GM21528 (cell line): ENCODE data around the gene IP6K1.
"Not testable (repeated sequence)": the region's sequence is repeated elsewhere in the genome, so short reads cannot be mapped to it uniquely, and the experiment has no call there.

Source experiments
- ATAC-seq: cut with Tn5 transposase; IDR thresholded peaks from one replicate; pipeline ENCODE4 v1.9.1; 2021; ENCODE audit warnings: mild to moderate bottlenecking, moderate library complexity; ENCODE audit not compliant: unreplicated experiment, low FRiP score

IP6K1 gene

GRCh38 chr3:49786357-49787181 is at the start of gene IP6K1:
TSS of gene IP6K1 (minus strand) at chr3:49786542. CDS start at chr3:49748040, 38,502 bp downstream.
- peak; percentile 96 for ATAC-seq

GRCh38 chr3:49831341-49831740 is 45.0 kb upstream of the IP6K1 start:
- no peak for ATAC-seq

- no peak for ATAC-seq
Observed at GRCh38 chr3:49826016-49826415, 39.7 kb upstream of the IP6K1 start.

- ATAC-seq: not testable (repeated sequence)
Observed at GRCh38 chr3:49823131-49823530, 36.8 kb upstream of the IP6K1 start.

GRCh38 chr3:49813497-49814174 is 27.3 kb upstream of the IP6K1 start, which contains the start of gene UBA7:
TSS of gene UBA7 (minus strand) at chr3:49813953. CDS start at chr3:49813787, 166 bp downstream.
- ATAC-seq: peak; percentile 36

- no peak for ATAC-seq
Observed at GRCh38 chr3:49812916-49813496, 26.7 kb upstream of the IP6K1 start.

GRCh38 chr3:49807431-49808114 is 21.2 kb upstream of the IP6K1 start:
- ATAC-seq: no peak

- ATAC-seq: no peak
Observed at GRCh38 chr3:49806850-49807249, 20.5 kb upstream of the IP6K1 start.

- ATAC-seq: no peak
Observed at GRCh38 chr3:49805897-49806701, 19.8 kb upstream of the IP6K1 start.

GRCh38 chr3:49805367-49805782 is 19.0 kb upstream of the IP6K1 start:
- ATAC-seq: no peak

- ATAC-seq: peak; percentile 1
Observed at GRCh38 chr3:49804141-49805041, 18.0 kb upstream of the IP6K1 start.

GRCh38 chr3:49803465-49804140 is 17.3 kb upstream of the IP6K1 start:
- peak; percentile 13 for ATAC-seq

GRCh38 chr3:49802719-49803464 is 16.6 kb upstream of the IP6K1 start, which contains the start of gene INKA1:
TSS of gene INKA1 (plus strand) at chr3:49803261. CDS start at chr3:49803393, 132 bp downstream.
- peak; percentile 57 for ATAC-seq

GRCh38 chr3:49801160-49801559 is 14.8 kb upstream of the IP6K1 start:
- no peak for ATAC-seq

GRCh38 chr3:49799761-49800160 is 13.4 kb upstream of the IP6K1 start, which contains the start of gene CDHR4:
TSS of gene CDHR4 (minus strand) at chr3:49799873. CDS start at chr3:49799812, 61 bp downstream.
- ATAC-seq: no peak

- ATAC-seq: no peak
Observed at GRCh38 chr3:49799105-49799504, 12.8 kb upstream of the IP6K1 start.
